ENCODE results near the gene ANO7. TPM values are rescaled to one million over a fixed set of nuclear protein-coding genes. Genes with fewer than 3 reads are reported as not detected.

Gene ANO7
- polyA plus RNA-seq, 1 of the 3 experiments (the other 2 are of a cell fraction): 0.81 TPM

- H3K79me2 ChIP-seq (ENCODE audit: insufficient read depth): peaks cover 37% of the 10 kb centered on the region
- ChIA-PET CTCF (interaction anchor here (1.4 kb wide), 1 partner anchor 84 kb away, joined by 3 read pairs; no protein-coding TSS in a partner anchor), POLR2A (no interaction called here)
- H2AFZ ChIP-seq (ENCODE audit: low read depth): no peak overlapping the region
- WGBS (ENCODE audit: low lambda C conversion rate): 96% methylated on average over 11 of the region's 11 CpGs
- peaks cover 79 to 95% of the 10 kb centered on the region in 2 experiments for H3K36me3 ChIP-seq (replicated peaks in 1 of 2; ENCODE audit: control insufficient read depth in 1 of 2, insufficient read depth in 2 of 2, low read length in 1 of 2)
- no peaks in the 10 kb centered on the region for H3K4me1 ChIP-seq (ENCODE audit: control insufficient read depth in 1 of 2, insufficient read depth in 2 of 2, low read depth in 1 of 2, low read length in 1 of 2)
- no peaks in the 10 kb centered on the region for H3K9me3 ChIP-seq
- no peaks in the 10 kb centered on the region for H3K27me3 ChIP-seq (ENCODE audit: insufficient read depth)
- no peaks in the 10 kb centered on the region for H3K9me2 ChIP-seq
- no peak overlapping the region for H3K9ac ChIP-seq
- no peak overlapping the region for H3K4me2 ChIP-seq
- H3F3A ChIP-seq (replicated peaks; ENCODE audit: insufficient read depth): peaks cover under 1% of the 10 kb centered on the region
- H3K27ac ChIP-seq (ENCODE audit: low read depth in 2 of 2, low read length in 1 of 2): no peak overlapping the region
- H4K20me1 ChIP-seq (ENCODE audit: insufficient read depth): peaks cover 36% of the 10 kb centered on the region
- no peak overlapping the region for H3K4me3 ChIP-seq (ENCODE audit: low read depth in 2 of 2, low read length in 1 of 2)
- DNase-seq: no peak
- TF ChIP-seq FOSL2 (IDR thresholded peaks at IDR 0.05; ENCODE audit: borderline replicate concordance, low read depth) (no peak), PBX3 (IDR thresholded peaks at IDR 0.05) (no peak), MEF2A (IDR thresholded peaks at IDR 0.05; ENCODE audit: borderline replicate concordance, low read depth) (no peak), FOXJ3 (CRISPR knock-in tag; IDR thresholded peaks at IDR 0.05) (no peak), FOXM1 (IDR thresholded peaks at IDR 0.05; ENCODE audit: low read depth) (no peak), NRF1 (IDR thresholded peaks at IDR 0.05; ENCODE audit: low read depth, low read length) (no peak), EZH2phosphoT487 (IDR thresholded peaks at IDR 0.05; ENCODE audit: borderline replicate concordance, low read depth) (no peak), JUND (IDR thresholded peaks at IDR 0.05) (no peak), RCOR1 (IDR thresholded peaks at IDR 0.05; ENCODE audit: low read length) (no peak), GATA2 (CRISPR knock-in tag; IDR thresholded peaks at IDR 0.05) (no peak), RXRA (IDR thresholded peaks at IDR 0.05; ENCODE audit: borderline replicate concordance, low read depth) (no peak), IRF3 (IDR thresholded peaks at IDR 0.05; ENCODE audit: low read depth, low read length) (no peak), YY1 (IDR thresholded peaks at IDR 0.05; ENCODE audit: low read depth) (no peak), MXI1 (IDR thresholded peaks at IDR 0.05; ENCODE audit: low read depth, low read length) (no peak)
Measured at GRCh38 chr2:241248289-241248688, 59.8 kb downstream of the ANO7 start.

DNA sequence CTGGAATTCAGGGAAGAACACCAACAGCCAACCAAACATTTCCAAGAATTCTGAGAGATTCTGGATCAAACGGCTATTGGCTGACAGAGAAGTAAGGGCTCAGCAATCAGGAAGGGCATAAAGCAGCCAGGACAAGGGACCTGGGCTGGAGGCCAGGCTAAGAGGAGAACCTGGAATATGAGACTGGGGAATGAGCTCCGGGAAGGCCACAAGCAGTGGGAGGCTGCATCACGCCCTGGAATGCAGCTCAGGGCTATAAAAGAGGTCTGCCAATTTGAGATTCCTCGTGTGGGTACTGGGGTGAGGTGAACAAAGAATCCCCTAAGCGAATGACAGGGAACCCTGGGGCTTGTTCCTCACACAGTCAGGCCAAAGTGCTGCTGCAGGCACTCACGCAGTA is 60.4 kb downstream of the ANO7 start:
- H3K9me3 ChIP-seq: no peaks in the 10 kb centered on the region
- POLR2A ChIA-PET: no interaction called here
- no peaks in the 10 kb centered on the region for H3K9me2 ChIP-seq
- CTCF ChIA-PET: interaction anchor here (1.4 kb wide), 1 partner anchor 83 kb away, joined by 3 read pairs; no protein-coding TSS in a partner anchor
- DNase-seq: no peak
- no peak overlapping the region for H3K27ac ChIP-seq (ENCODE audit: low read depth in 2 of 2, low read length in 1 of 2)
- H3F3A ChIP-seq (replicated peaks; ENCODE audit: insufficient read depth): peaks cover 3% of the 10 kb centered on the region
- H3K36me3 ChIP-seq (replicated peaks in 1 of 2; ENCODE audit: control insufficient read depth in 1 of 2, insufficient read depth in 2 of 2, low read length in 1 of 2): peaks cover 79 to 95% of the 10 kb centered on the region in 2 experiments
- H3K4me2 ChIP-seq: no peak overlapping the region
- no peaks in the 10 kb centered on the region for H3K27me3 ChIP-seq (ENCODE audit: insufficient read depth)
- H2AFZ ChIP-seq (ENCODE audit: low read depth): no peak overlapping the region
- no peak for TF ChIP-seq SMC3 (IDR thresholded peaks at IDR 0.05; ENCODE audit: low read depth, low read length)
- no peak for TF ChIP-seq SIN3A (IDR thresholded peaks at IDR 0.05; ENCODE audit: borderline replicate concordance, low read depth, low read length)
- no peak for TF ChIP-seq USF1 (IDR thresholded peaks at IDR 0.05; ENCODE audit: borderline replicate concordance, low read depth)
- no peak for TF ChIP-seq GATA2 (CRISPR knock-in tag; IDR thresholded peaks at IDR 0.05)
- TF ChIP-seq FOXM1 (IDR thresholded peaks at IDR 0.05; ENCODE audit: low read depth): no peak
- TF ChIP-seq MEF2A (IDR thresholded peaks at IDR 0.05; ENCODE audit: borderline replicate concordance, low read depth): no peak
- H3K4me3 ChIP-seq (ENCODE audit: low read depth in 2 of 2, low read length in 1 of 2): no peak overlapping the region
- H3K9ac ChIP-seq: no peak overlapping the region
- H3K79me2 ChIP-seq (ENCODE audit: insufficient read depth): peaks cover 37% of the 10 kb centered on the region
- H4K20me1 ChIP-seq (ENCODE audit: insufficient read depth): peaks cover 36% of the 10 kb centered on the region
- 89% methylated on average over 6 of the region's 6 CpGs for WGBS (ENCODE audit: low lambda C conversion rate)
- no peaks in the 10 kb centered on the region for H3K4me1 ChIP-seq (ENCODE audit: control insufficient read depth in 1 of 2, insufficient read depth in 2 of 2, low read depth in 1 of 2, low read length in 1 of 2)

Data from SK-N-SH (cell line).